ENCODE results near the gene HM13.

- TF ChIP-seq CTCF (conservative IDR thresholded peaks at IDR 0.05; ENCODE audit: low read length): no peak
- no peak for TF ChIP-seq EZH2phosphoT487 (IDR thresholded peaks at IDR 0.05; ENCODE audit: borderline replicate concordance, low read depth, low read length)
Observed at GRCh38 chr20:31536575-31536974, 22.3 kb downstream of the HM13 start.
